Ishikawa (cell line): ENCODE results near the gene RBM19.

Experiments used
- EP300 ChIP-seq: IDR thresholded peaks from 2 replicates; pipeline ENCODE4 v1.6.1; 2012; ENCODE audit warnings: borderline replicate concordance
- NFIC ChIP-seq: IDR thresholded peaks from 2 replicates; pipeline ENCODE4 v1.6.1; 2012
- RAD21 ChIP-seq: IDR thresholded peaks from 2 replicates; pipeline ENCODE4 v1.6.1; 2012; ENCODE audit warnings: low read depth
- TEAD4 ChIP-seq: IDR thresholded peaks from 2 replicates; pipeline ENCODE4 v1.6.1; 2012
- YY1 ChIP-seq: IDR thresholded peaks from 2 replicates; pipeline ENCODE4 v1.6.1; 2012; ENCODE audit warnings: low read depth
- ZBTB7A ChIP-seq: IDR thresholded peaks from 2 replicates; pipeline ENCODE4 v1.6.1; 2012; ENCODE audit warnings: low read depth
- TF ChIP-seq, protein P1 (sequence below): IDR thresholded peaks from 2 replicates; pipeline ENCODE4 v1.6.1; 2012
- TF ChIP-seq, protein P2 (sequence below): IDR thresholded peaks from 2 replicates; pipeline ENCODE4 v1.6.1; 2012
- TF ChIP-seq, protein P3 (sequence below): IDR thresholded peaks from 2 replicates; pipeline ENCODE4 v1.6.1; 2012; ENCODE audit warnings: low read depth, mild to moderate bottlenecking

DNA sequence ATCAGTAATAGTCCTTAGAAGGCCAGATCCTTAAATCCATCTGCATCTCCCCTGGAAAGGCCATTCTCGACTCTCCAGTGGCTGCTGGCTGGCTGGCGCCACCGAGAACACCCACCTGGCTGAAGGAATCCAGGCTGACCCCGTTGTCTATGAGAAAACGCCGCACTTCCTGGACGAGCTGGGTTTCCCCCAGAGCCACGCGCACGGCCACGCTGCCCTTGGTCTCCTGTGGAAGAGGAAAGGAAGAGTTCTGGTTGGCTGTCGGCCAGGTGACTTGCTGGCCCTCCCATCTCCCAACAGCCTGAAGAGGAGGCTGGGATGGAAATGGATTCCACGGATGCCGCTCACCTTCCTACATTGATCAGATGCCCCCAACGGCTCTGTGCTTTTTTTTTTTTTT is 23.9 kb downstream of the RBM19 start:
- TF ChIP-seq, protein P1, sequence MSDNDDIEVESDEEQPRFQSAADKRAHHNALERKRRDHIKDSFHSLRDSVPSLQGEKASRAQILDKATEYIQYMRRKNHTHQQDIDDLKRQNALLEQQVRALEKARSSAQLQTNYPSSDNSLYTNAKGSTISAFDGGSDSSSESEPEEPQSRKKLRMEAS = no peak
- TF ChIP-seq, protein P2, sequence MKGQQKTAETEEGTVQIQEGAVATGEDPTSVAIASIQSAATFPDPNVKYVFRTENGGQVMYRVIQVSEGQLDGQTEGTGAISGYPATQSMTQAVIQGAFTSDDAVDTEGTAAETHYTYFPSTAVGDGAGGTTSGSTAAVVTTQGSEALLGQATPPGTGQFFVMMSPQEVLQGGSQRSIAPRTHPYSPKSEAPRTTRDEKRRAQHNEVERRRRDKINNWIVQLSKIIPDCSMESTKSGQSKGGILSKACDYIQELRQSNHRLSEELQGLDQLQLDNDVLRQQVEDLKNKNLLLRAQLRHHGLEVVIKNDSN = no peak
- TF ChIP-seq EP300 = no peak
- TF ChIP-seq, protein P3, sequence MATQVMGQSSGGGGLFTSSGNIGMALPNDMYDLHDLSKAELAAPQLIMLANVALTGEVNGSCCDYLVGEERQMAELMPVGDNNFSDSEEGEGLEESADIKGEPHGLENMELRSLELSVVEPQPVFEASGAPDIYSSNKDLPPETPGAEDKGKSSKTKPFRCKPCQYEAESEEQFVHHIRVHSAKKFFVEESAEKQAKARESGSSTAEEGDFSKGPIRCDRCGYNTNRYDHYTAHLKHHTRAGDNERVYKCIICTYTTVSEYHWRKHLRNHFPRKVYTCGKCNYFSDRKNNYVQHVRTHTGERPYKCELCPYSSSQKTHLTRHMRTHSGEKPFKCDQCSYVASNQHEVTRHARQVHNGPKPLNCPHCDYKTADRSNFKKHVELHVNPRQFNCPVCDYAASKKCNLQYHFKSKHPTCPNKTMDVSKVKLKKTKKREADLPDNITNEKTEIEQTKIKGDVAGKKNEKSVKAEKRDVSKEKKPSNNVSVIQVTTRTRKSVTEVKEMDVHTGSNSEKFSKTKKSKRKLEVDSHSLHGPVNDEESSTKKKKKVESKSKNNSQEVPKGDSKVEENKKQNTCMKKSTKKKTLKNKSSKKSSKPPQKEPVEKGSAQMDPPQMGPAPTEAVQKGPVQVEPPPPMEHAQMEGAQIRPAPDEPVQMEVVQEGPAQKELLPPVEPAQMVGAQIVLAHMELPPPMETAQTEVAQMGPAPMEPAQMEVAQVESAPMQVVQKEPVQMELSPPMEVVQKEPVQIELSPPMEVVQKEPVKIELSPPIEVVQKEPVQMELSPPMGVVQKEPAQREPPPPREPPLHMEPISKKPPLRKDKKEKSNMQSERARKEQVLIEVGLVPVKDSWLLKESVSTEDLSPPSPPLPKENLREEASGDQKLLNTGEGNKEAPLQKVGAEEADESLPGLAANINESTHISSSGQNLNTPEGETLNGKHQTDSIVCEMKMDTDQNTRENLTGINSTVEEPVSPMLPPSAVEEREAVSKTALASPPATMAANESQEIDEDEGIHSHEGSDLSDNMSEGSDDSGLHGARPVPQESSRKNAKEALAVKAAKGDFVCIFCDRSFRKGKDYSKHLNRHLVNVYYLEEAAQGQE = no peak
- TF ChIP-seq RAD21 = no peak
- TF ChIP-seq YY1 = no peak
- TF ChIP-seq NFIC = no peak
- no peak for TF ChIP-seq ZBTB7A
- no peak for TF ChIP-seq TEAD4
